Measurements from ENCODE around the gene TMEM161A.
"Not testable (repeated sequence)": the region's sequence is repeated elsewhere in the genome, so short reads cannot be mapped to it uniquely, and the experiment has no call there.

TMEM161A gene

DNA sequence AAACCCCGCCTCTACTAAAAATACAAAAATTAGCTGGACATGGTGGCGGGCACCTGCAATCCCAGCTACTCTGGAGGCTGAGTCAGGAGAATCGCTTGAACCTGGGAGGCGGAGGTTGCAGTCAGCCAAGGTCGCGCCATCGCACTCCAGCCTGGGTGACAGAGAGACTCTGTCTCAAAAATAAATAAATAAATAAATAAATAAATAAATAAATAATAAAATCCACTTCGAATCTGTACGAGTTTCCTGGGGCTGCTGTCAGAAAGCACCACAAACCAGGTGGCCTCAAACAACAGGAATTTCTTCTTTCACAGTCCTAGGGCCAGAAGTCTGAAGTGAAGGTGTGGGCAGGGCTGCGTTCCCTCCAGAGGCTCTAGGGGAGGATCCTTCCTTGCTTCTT lies 35.7 kb downstream of the TMEM161A start:
- H3K4me1 Mint-ChIP-seq (ENCODE audit: low read depth); H3K36me3 Mint-ChIP-seq (ENCODE audit: low read depth); H3K9me3 Mint-ChIP-seq; H3K4me3 Mint-ChIP-seq; H3K27ac Mint-ChIP-seq; H3K27me3 Mint-ChIP-seq (ENCODE audit: low read depth): not testable (repeated sequence)

- Mint-ChIP-seq H3K27ac (no peak overlapping the region), H3K36me3 (ENCODE audit: low read depth) (peaks cover 3% of the 10 kb centered on the region), H3K9me3 (no peaks in the 10 kb centered on the region), H3K4me3 (no peak overlapping the region), H3K27me3 (ENCODE audit: low read depth) (no peaks in the 10 kb centered on the region), H3K4me1 (ENCODE audit: low read depth) (no peaks in the 10 kb centered on the region)
Measured at GRCh38 chr19:19101540-19101939, 36.7 kb downstream of the TMEM161A start.

DNA sequence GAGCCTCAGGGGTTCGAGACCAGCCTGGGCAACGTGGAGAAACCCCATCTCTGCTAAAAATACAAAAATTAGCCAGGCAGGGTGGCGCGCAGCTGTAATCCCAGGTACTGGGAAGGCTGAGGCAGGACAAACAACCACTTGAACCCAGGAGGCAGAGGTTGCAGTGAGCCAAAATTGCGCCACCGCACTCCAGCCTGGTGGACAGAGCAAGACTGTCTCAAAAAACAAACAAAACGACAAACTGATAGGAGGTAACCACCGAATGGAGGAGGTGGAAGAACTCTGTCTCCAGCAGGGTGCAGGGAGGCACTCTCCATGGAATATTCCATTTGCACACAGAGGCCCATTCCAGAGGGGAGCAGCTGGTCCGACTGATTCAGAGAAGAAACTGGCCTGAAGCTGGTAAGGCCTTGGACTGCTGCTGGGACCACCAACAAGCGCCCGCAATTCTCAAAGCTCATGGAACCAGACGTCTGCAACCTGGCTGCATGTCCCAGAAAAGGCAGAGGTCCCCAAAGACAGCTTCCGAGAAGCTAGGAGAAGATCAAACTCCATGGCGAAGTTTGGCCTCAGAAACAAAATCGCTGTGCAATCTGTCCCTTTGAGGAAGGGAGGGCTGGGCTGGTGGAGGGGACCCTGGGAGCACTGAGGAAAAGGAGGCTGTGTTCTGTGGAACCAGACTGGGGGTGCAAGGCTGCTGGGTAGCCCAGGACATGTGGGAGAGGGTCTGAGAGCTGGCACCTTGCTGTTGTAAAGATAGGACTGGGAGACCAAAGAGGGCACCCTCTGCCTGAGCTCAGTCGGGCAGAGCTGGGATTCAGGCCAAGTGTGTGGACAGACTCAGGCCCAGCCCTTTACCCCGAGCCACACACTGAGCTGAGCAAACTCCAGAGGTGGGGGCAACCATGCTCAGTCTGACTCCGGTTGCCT lies 39.3 kb downstream of the TMEM161A start:
- no peaks in the 10 kb centered on the region for H3K27me3 Mint-ChIP-seq (ENCODE audit: low read depth)
- no peaks in the 10 kb centered on the region for H3K4me1 Mint-ChIP-seq (ENCODE audit: low read depth)
- no peak overlapping the region for H3K27ac Mint-ChIP-seq
- no peak overlapping the region for H3K4me3 Mint-ChIP-seq
- no peaks in the 10 kb centered on the region for H3K9me3 Mint-ChIP-seq
- H3K36me3 Mint-ChIP-seq (ENCODE audit: low read depth): peaks cover 3% of the 10 kb centered on the region

GRCh38 chr19:19098084-19098702 lies 40.1 kb downstream of the TMEM161A start:
- H3K4me1 Mint-ChIP-seq (ENCODE audit: low read depth): no peaks in the 10 kb centered on the region
- H3K27me3 Mint-ChIP-seq (ENCODE audit: low read depth): no peaks in the 10 kb centered on the region
- H3K9me3 Mint-ChIP-seq: no peaks in the 10 kb centered on the region
- H3K4me3 Mint-ChIP-seq: no peak overlapping the region
- no peak overlapping the region for H3K27ac Mint-ChIP-seq
- H3K36me3 Mint-ChIP-seq (ENCODE audit: low read depth): peaks cover 3% of the 10 kb centered on the region

DNA sequence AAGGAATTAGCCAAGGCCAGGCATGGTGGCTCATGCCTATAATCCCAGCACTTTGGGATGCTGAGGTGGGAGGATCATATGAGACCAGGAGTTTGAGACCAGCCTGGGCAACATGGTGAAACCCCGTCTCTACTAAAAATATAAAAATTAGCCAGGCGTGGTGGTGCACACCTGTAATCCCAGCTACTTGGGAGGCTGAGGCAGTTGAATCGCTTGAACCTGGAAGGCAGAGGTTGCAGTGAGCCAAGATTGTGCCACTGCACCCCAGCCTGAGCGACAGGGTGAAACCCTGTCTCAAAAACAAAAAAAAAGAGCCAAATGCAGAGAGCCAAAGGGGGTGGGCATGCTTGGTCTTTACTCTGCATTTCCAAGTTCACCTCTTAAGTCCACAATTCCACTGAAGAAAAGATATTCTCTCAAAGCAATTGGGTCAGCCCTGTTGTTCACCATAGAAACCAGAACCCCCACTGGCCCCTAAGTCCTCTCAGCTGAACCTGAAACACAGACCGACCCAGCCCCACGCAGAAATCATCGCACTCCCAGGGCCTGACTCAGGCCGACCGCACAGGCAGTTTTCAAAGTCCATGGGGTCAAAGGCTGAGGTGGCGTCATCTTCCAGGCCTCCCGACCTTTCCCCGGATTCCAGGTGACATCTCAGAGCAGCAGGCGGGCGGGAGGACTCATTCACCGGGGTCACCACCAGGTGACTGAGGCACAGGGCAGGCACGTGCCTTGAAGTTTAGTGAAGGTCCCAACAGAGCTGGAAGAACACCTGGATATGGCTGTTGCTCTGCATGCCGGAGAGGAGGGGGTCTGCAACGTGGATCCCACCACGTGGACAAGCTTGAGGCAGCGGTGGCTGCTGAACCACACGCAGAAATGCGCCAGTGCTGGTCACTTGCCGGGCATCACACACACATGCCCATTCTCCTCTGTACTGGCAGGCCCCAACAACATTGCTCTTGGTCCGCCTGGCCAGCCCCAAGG lies 41.3 kb downstream of the TMEM161A start:
- Mint-ChIP-seq H3K27ac (no peak overlapping the region), H3K4me1 (ENCODE audit: low read depth) (no peaks in the 10 kb centered on the region), H3K27me3 (ENCODE audit: low read depth) (no peaks in the 10 kb centered on the region), H3K4me3 (no peak overlapping the region), H3K9me3 (no peaks in the 10 kb centered on the region), H3K36me3 (ENCODE audit: low read depth) (peaks cover 3% of the 10 kb centered on the region)

DNA sequence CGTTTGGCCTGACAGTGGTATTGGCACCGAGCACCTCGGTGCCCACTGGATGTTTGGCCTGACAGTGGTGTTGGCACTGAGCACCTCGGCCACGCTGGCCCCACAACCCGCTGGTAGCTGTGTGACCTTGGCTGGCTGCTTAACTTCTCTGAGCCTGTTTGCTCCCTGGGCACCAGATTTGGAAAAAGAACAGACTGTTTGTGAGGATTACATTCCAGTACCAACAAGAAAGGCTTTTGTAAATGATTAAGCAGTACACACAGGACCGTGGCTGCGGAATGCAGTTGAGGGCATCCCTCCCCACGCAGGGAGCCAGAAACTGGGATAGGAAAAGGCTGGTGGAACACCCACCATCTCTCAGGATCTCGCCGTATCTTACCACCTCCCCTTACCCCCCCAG lies 42.6 kb downstream of the TMEM161A start:
- no peak overlapping the region for H3K4me3 Mint-ChIP-seq
- H3K27ac Mint-ChIP-seq: no peak overlapping the region
- H3K4me1 Mint-ChIP-seq (ENCODE audit: low read depth): no peaks in the 10 kb centered on the region
- peaks cover 3% of the 10 kb centered on the region for H3K36me3 Mint-ChIP-seq (ENCODE audit: low read depth)
- no peaks in the 10 kb centered on the region for H3K9me3 Mint-ChIP-seq
- H3K27me3 Mint-ChIP-seq (ENCODE audit: low read depth): no peaks in the 10 kb centered on the region

DNA sequence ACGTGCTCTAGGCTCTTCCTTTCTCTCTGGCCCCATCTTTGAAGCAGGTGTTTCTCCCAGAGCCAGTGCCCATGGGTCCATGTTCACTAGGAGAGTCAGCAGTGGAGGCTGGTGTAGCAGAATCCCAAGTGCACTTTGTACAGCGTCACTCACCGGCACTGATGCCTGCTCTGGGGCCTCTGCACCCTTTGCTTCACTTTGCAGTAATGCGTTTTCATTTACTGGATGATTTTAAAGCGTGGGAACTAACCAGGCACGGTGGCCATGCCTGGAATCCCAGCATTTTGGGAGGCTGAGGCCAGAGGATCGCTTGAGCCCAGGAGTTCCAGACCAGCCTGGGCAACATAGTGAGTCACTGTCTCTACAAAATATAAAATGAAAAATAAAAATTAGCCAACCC lies 43.8 kb downstream of the TMEM161A start:
- no peaks in the 10 kb centered on the region for H3K4me1 Mint-ChIP-seq (ENCODE audit: low read depth)

GRCh38 chr19:19087676-19088075 lies 50.6 kb downstream of the TMEM161A start:
- H3K27me3 Mint-ChIP-seq (ENCODE audit: low read depth): no peaks in the 10 kb centered on the region
- H3K36me3 Mint-ChIP-seq (ENCODE audit: low read depth): peaks cover 2% of the 10 kb centered on the region
- H3K9me3 Mint-ChIP-seq: no peaks in the 10 kb centered on the region
- no peak overlapping the region for H3K27ac Mint-ChIP-seq
- no peaks in the 10 kb centered on the region for H3K4me1 Mint-ChIP-seq (ENCODE audit: low read depth)
- H3K4me3 Mint-ChIP-seq: no peak overlapping the region

More for the DNA sequence above, 43.8 kb downstream of the TMEM161A start:
- no peak overlapping the region for H3K4me3 Mint-ChIP-seq
- no peaks in the 10 kb centered on the region for H3K9me3 Mint-ChIP-seq
- peaks cover 3% of the 10 kb centered on the region for H3K36me3 Mint-ChIP-seq (ENCODE audit: low read depth)
- no peak overlapping the region for H3K27ac Mint-ChIP-seq
- no peaks in the 10 kb centered on the region for H3K27me3 Mint-ChIP-seq (ENCODE audit: low read depth)

DNA sequence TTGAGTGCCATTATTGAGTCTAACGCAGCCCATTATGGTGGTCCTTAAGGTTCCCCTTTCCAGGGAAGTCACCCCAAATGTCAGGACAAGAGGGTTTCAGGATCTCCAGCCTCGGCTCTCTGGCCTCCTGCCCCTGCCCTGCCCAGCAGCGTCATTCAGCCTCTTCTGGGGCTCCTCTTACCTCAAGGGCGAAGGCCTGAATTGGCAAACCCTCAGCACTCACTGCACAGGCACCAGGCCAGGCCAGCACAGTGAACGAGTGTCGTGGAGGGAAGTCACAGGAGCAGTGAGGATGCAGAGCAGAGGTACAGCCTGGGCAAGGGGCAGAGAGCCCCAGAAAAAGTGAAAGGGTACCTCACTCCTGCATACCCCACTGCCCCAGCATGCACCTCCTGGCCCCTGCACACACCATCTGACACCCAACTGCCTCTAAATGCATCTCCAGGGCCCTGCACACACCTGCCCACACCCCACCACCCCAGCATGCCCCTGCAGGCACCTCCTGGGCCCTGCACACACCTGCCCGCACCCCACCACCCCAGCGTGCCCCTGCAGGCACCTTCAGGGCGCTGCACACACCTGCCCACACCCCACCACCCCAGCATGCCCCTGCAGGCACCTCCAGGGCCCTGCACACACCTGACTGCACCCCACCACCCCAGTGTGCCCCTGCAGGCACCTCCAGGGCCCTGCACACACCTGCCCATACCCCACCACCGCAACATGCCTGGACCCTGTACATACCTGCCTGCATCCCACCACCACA lies 54.7 kb downstream of the TMEM161A start:
- Mint-ChIP-seq H3K27me3 (ENCODE audit: low read depth) (no peaks in the 10 kb centered on the region), H3K4me3 (no peak overlapping the region), H3K4me1 (ENCODE audit: low read depth) (no peaks in the 10 kb centered on the region), H3K27ac (no peak overlapping the region), H3K9me3 (no peaks in the 10 kb centered on the region), H3K36me3 (ENCODE audit: low read depth) (peaks cover 2% of the 10 kb centered on the region)

DNA sequence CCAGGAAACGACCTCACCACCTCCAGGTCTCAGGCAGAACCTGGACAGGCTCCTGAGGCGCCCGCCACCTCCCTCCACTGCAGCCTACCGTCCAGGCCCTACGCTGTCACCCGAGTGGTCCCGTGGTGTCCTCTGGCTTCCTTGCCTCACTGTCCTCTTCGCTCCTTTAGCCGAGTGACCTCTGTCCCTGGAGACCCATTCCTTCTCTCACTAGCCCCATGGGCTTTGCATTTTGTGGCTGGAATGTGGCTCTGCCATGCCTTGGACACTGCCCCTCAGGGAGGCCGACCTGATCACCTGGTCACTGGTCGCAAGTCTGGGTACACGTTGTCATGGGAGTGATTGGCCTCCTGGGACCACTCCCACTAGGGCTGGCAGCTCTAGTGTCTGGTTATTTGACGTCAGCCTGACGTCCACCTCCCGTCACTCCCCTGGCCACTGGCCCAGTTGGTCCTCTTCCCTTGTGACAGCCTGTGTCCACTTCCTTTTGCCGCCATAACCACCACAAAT lies 56.6 kb downstream of the TMEM161A start:
- Mint-ChIP-seq H3K27me3 (ENCODE audit: low read depth) (no peaks in the 10 kb centered on the region), H3K4me3 (no peak overlapping the region), H3K4me1 (ENCODE audit: low read depth) (no peaks in the 10 kb centered on the region), H3K27ac (no peak overlapping the region), H3K36me3 (ENCODE audit: low read depth) (no peaks in the 10 kb centered on the region), H3K9me3 (no peaks in the 10 kb centered on the region)

DNA sequence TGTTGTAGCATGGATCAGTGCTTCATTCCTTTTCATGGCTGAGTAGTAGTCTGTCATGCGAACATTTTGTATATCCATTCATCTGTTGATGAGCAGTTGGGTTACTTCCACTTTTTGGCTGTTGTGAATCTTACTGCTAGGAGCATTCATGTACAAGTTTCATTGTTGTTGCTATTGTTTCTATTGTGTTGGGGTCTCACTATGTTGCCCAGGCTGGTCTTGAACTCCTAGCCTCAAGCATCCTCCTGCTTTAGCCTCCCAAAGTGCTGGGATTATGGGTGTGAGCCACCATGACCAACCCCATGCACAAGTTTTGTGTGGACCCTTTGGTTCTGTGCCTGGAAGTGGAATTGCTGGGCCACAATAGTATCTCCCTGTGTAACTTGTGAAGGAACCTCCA lies 58.7 kb downstream of the TMEM161A start:
- H3K4me3 Mint-ChIP-seq: no peak overlapping the region
- no peaks in the 10 kb centered on the region for H3K9me3 Mint-ChIP-seq
- H3K36me3 Mint-ChIP-seq (ENCODE audit: low read depth): no peaks in the 10 kb centered on the region
- no peaks in the 10 kb centered on the region for H3K27me3 Mint-ChIP-seq (ENCODE audit: low read depth)
- H3K4me1 Mint-ChIP-seq (ENCODE audit: low read depth): no peaks in the 10 kb centered on the region
- no peak overlapping the region for H3K27ac Mint-ChIP-seq

DNA sequence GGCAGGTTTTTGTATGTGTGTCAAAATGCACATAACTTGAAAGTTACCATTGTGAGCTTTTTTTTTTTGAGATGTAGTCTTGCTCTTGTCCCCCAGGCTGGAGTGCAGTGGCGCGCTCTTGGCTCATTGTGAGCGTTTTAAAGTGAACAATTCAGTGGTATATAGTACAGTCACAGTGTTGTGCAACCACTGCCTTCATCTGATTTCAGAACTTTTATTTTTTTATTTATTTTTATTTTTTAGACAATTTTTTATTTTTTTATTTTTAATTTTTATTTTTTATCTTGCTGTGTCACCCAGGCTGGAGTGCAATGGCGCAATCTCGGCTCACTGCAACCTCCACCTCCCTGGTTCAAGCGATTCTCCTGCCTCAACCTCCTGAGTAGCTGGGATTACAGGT lies 59.5 kb downstream of the TMEM161A start:
- Mint-ChIP-seq H3K36me3 (ENCODE audit: low read depth) (no peaks in the 10 kb centered on the region), H3K9me3 (no peaks in the 10 kb centered on the region), H3K27ac (no peak overlapping the region), H3K4me1 (ENCODE audit: low read depth) (no peaks in the 10 kb centered on the region), H3K27me3 (ENCODE audit: low read depth) (no peaks in the 10 kb centered on the region), H3K4me3 (no peak overlapping the region)

DNA sequence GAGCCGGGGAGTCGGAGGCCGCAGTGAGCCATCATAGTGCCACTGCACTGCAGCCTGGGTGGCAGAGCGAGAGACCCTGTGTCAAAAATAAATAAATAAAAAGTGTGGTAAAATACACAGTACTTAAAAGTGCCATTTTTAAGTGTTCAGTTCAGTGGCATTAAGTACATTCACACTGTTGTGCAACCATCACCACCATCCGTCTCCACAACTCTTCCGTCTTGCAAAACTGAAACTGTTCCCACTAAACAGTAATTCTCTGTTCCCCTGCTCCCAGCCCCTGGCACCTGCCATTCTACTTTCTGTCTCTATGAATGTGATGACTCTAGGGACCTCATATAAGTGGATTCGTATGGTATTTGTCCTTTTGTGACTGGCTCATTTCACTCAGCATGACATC lies 61.2 kb downstream of the TMEM161A start:
- no peaks in the 10 kb centered on the region for H3K4me1 Mint-ChIP-seq (ENCODE audit: low read depth)
- H3K27me3 Mint-ChIP-seq (ENCODE audit: low read depth): no peaks in the 10 kb centered on the region
- H3K4me3 Mint-ChIP-seq: no peak overlapping the region
- no peaks in the 10 kb centered on the region for H3K36me3 Mint-ChIP-seq (ENCODE audit: low read depth)
- H3K27ac Mint-ChIP-seq: no peak overlapping the region
- no peaks in the 10 kb centered on the region for H3K9me3 Mint-ChIP-seq

- Mint-ChIP-seq H3K36me3 (ENCODE audit: low read depth) (no peaks in the 10 kb centered on the region), H3K4me1 (ENCODE audit: low read depth) (no peaks in the 10 kb centered on the region), H3K27ac (no peak overlapping the region), H3K27me3 (ENCODE audit: low read depth) (no peaks in the 10 kb centered on the region), H3K9me3 (no peaks in the 10 kb centered on the region), H3K4me3 (no peak overlapping the region)
Measured at GRCh38 chr19:19076476-19076875, 61.8 kb downstream of the TMEM161A start.

Data from T-helper 1 cell treated with Interleukin-12 subunit alpha and Interleukin-12 subunit beta and Interleukin-4 antibody, amounts not matched to agents 30 μg/mL and 1 μg/mL, for 36 hours (primary cell).